HS-27A (cell line): Measurements from ENCODE around the gene KLF16.

Source experiments
- DNase-seq: peaks from one replicate; pipeline ENCODE4 v3.0.0-alpha.2; 2012; ENCODE audit warnings: low read depth, missing footprints

KLF16 gene

GRCh38 chr19:1854542-1855039 lies 8.8 kb downstream of the KLF16 start:
- no peak for DNase-seq

DNA sequence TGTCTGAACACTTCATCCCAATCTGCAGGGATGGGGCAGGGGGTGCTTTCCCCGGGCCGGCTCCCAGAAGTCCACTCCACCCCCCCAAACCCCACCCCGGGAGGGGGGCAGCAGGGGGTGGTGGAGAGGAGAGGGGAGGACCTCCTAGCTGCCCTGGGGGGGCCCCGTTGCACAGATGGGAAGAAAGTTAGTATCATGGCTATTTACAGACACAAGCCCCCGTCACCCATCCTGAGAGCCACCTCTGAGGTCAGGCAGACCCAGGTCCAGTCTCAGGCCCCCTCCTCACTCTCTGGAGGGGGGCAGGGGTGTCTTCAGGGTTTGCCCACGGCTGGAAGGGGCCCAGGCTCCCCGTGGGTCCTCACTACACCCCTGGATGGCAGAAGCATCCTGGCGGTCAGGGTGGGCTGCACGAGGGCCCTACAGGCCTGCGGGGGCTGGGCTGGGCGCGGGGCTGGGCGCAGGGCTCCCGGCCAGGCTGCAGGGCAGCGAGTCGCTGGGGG lies 9.3 kb downstream of the KLF16 start:
- no peak for DNase-seq

DNA sequence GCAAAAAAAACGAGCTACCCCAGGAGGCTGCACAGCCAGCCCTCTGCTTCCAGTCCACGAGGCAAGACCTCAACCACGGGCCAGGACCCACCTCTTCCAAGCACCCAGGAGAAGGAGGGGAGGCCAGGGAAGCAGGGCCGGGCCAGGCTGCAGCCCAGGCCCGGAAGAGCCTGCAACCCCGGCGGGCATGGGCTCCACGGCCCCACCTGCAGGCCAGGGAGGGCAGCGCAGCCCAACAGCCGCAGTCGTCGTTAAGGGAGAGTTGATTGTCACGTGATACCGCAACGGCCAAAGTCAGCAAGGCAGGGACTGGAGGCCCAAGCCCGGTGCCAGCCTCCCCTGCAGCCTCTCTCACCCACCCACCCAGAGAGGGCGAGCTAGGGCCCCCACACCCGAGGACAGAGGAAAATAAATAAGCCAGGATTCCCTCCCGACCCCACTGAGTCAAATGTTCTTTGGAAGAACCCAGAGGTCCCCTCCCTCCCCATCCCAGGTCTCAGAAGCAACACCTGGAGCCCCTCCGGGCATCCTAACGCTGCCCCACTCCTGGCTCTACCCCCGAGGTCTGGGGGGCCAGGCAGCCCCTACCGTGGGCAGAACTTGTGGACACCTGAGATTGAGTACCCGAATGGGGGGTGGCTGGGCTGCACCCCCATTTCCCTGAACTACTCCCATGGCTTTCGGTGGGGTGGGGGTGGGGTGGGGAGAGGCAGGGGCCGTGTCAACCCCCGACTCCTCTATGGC lies 9.9 kb downstream of the KLF16 start:
- DNase-seq, result no peak

DNA sequence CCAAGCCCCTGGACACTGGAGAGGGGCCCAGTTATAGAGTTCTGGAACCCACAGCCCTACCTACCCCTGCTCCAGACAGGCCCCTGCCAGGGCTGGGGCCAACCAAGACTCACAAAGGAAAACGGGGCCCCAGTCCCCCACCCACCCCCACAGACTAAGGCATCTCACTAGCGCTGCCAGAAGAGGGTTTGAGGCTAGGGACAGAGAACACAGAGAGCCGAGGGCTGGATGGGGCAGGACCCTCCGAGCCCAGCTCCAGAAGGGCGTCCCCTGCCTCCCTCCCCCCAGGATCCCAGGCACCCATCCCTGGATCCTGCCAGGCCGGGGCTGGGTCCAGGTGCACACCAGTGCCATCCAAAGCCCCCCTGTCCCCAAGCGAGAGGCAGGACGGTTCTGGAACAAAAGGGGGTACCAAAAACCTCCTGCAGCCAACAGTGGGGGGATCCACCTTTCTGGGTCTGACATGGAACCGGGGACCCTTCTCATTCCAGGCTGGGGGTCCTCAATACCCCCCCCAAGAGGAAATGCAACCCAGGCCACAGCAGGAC lies 10.7 kb downstream of the KLF16 start:
- no peak for DNase-seq

DNA sequence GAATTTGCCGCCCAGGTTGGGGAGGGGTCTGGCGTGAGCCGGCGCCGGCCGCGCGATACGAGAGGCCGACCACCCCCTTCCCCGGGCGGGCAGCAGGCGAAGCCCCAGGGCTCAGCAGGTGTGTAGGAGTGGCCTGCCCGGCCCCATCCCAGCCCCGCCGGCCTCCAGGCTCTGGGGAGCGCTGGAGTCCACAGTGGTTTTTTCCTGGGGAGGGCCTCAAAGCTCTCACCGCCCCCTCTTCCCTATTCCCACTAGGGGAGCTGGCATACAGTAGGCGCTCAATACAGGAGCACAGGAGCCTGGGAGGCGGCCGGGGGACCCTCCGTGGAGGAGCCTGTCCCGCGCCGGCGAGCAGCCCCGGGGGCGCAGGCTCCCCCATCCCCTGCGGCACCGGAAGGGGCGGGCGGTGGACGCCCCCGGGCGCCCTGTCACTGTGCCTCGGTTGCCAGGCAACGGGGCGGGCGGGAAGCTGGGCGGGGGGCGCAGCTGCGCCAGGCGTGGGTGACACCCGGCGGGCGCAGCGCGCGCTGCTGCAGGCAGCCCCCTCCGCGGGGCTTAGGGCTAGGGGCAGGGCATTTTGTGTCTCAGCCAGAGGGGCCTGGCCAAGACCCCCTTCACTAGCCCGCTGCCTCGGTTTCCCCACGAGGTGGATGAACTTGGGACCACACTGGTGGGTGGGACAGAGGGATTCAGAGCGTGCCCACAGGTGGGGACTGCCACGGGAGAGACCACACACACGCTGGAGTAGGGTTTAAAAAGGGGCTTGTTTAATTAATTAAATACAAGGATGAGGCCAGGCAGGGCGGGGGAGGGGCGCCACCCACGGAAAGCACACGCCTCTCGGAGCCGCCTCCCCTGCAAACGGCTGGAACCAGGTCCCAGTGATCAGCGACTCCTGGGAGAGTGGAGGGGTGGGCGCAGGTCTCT lies 11.5 kb downstream of the KLF16 start:
- DNase-seq, result no peak

DNA sequence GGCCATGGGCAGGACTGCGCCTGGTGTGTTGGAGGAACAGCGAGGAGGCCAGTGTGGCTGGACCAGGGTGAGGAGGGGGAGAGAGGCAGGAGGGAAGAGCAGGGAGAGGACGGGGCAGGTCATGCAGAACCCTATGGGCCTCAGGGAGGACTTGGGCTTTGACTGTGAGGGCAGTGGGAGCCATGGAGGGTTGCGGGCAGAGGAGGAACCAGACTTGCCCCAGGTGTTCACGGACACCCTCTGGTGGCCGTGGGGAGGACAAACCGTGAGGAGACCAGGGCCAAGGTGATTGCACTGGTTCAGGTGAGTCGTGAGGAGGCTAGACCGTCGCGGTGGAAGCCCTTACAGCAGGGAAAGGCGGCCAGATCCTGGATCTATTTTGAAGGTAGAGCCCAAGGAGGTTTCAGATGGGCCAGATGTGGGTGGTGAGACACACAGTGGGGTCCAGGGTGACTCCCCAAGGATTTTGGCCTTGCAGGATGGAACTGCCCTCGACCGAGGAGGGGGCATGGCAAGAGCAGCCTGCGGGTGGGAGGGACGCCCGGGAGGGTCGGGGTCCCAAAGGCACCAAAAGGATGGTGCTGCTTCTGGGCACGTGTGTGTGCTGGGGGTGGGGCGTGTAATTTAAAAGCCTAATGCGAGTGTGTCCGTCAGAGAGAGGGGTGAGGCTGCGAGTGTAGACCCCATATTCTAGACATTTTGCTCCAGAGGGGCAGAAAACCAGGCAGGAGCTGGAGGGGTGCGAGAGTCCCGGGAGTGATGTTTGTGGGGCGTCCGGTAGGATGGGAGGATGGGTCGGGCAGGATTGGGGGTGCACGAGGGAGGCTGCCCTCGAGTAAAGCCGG lies 12.3 kb downstream of the KLF16 start:
- DNase-seq, result no peak

GRCh38 chr19:1849886-1850398 lies 13.4 kb downstream of the KLF16 start:
- DNase-seq, result no peak

DNA sequence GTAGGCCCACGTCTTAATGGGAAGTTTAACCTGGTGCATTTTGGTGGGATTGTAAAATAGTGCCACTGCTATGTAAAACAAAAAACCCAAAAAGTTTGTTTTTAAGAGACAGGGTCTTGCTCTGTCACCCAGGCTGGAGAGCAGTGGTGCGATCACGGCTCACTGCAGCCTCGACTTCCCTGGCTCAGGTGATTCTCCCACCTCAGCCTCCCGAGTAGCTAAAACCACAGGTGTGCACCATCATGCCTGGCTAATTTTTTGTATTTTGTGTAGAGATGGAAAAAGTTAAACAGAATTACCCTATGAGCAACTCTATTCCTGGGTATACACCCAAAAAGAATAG lies 14.3 kb downstream of the KLF16 start:
- no peak for DNase-seq

- DNase-seq, result peak; percentile 79
Observed at GRCh38 chr19:1848399-1849131, 14.8 kb downstream of the KLF16 start, which contains the start of gene REXO1. Gene REXO1 (minus strand): TSS chr19:1848483. CDS start chr19:1848358, 125 bp downstream.

- DNase-seq, result no peak
Observed at GRCh38 chr19:1847684-1848398, 15.5 kb downstream of the KLF16 start.

DNA sequence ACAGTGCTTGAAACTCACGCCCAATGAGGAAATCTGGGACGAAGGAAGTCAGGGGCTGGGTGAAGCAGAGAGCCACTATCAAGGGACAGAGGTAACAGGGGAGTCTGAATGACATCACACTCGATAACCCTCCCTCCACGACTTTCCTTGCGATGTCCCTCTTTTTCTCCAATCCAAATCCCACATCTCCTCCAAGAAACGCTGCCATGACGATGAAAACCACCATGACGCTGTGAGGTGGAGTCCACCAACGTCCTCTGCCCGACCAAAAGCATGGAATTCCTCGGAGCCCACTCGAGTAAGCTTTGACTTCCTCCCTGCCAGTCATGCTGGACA lies 16.1 kb downstream of the KLF16 start:
- no peak for DNase-seq

DNA sequence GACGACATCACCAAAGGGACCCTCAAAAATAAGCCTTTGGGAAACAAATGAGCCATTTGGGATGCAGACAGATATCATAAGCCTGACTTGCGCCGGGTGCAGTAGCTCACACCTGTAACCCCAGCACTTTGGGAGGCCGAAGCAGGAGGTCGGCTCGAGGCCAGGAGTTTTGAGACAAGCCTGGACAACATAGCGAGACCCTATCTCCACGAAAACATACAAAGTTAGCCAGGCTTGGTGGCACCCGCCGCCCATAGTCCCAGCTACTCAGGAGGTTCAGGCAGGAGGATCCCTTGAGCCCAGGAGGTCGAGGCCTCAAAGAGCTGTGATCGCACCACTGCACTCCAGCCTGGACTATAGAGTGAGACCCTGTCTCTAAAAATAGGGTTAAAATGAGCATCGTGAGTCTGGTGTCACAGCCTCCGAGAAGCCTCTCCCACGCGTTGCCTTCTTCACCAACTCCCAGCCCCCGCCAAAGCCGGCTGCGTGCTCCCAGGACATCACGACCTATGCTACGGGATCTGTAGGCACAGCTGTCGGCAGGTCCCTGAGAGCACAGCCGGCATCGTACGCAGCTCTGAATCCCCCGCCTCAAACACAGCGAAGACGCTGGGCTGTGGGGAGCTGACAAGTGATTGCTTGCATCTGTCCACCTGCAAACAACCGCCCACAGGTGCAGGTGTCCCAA lies 16.7 kb downstream of the KLF16 start:
- no peak for DNase-seq

GRCh38 chr19:1845642-1846041 lies 17.7 kb downstream of the KLF16 start:
- DNase-seq, result no peak

DNA sequence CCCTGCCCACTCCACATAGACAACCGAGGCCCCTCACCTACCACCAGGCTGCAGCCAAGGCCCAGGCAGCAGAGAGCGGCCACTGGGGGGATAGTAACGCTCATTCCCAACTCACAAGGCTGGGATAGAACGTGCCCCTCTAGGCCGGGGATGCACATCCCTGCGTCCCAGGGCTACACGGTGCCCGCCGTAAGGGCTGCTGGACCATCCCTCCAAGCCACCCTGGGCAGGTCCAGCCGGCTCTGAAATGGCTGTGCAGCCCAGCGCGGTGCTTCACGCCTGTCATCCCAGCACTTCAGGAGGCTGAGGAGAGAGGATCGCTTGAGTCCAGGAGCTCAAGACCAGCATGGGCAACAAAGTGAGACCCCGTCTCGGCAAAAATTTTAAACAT lies 18.3 kb downstream of the KLF16 start:
- no peak for DNase-seq

DNA sequence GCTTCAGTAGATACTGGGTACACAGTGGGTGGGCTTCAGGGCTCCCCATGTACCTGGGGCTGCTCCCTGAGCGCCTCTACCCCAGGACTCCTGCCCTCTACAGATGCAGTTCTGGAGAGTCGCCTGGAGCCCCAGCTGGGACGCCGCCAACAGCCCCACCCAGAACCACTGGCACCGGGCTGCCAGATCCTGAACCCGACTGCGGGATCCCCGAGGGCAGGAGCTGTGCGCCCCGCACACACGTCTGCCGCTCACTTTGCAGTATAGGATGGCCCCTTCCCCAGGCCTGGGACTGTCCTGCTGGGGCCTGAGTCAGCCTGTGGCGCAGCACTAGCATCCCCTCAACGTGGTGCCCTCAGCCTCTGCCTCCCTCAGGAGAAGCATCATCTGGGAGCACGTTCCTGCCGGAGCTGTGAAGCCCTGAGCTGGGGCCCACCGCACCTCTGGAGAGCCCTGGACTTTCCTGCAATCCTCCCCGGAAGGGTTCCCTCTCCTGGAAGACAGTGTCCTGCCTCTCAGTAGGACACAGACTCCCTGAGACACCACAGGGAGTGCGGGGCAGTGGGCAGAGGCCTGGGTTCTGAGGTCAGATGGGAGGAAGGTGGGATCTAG lies 18.8 kb downstream of the KLF16 start:
- DNase-seq, result no peak

DNA sequence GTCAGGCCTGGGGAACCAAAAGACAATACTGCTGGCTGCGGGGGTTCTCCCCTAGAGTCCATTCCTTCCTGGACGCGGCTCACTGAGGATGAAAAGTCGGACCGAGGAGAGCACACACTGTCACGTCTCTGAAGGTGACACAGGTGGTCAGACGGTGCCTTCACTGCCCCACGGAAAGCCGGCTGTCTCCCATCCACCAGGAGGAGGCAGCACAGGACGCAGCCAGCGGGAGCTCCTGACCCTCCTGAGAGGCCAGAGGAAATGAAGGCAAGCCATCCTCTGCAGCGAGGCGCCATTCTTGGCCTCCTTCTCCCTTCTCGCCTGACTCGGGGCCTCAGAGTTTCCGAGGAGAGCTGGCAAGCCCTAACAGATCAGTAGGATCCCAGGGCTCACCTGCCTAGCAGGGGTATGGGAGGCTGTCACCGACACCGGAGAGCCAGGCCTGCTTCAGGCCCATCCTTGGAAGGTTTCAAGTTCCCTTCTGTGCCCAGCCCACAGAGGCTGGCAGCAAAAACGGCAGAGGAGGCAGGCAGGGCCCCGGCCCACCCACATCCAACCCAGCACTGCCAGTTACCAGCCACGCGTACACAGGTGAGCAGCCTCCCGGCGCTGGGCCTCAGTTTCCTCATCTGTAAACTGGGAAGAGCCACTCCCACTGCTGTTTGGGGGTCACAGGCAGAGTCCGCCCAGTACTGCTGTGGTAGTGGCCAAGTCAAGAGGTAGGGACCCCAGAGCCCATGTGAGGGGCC lies 19.6 kb downstream of the KLF16 start:
- no peak for DNase-seq

DNA sequence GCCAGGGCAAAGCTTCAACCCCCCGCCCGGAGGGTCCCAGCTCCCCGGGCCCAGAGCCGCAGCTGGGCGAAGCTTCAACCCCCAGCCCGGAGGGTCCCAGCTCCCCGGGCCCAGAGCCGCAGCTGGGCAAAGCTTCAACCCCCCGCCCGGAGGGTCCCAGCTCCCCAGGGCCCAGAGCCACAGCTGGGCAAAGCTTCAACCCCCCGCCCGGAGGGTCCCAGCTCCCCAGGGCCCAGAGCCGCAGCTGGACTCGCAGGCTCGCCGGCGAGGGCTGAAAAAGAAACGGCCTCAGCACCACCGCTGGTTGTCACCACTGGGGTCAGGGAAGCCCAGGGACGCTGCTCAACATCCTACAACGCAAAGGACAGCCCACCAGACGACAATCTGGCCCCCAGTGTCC lies 20.3 kb downstream of the KLF16 start:
- DNase-seq, result no peak

- no peak for DNase-seq
Observed at GRCh38 chr19:1841209-1841924, 22.0 kb downstream of the KLF16 start.
